Fibroblast of skin of back (primary cell): Measurements from ENCODE around the gene CHPF.

Source experiments
- DNase-seq: peaks from one replicate; pipeline ENCODE4 v3.0.0-alpha.2; 2013

Gene CHPF

GRCh38 chr2:219551441-219552381, 8.1 kb upstream of the CHPF start:
- no peak for DNase-seq

- DNase-seq, result no peak
Observed at GRCh38 chr2:219549619-219550018, 6.0 kb upstream of the CHPF start.

GRCh38 chr2:219548990-219549389, 5.4 kb upstream of the CHPF start:
- DNase-seq, result no peak

- DNase-seq, result no peak
Observed at GRCh38 chr2:219547621-219548020, 4.0 kb upstream of the CHPF start.

- DNase-seq, result no peak
Observed at GRCh38 chr2:219545943-219546352, 2.3 kb upstream of the CHPF start.

- no peak for DNase-seq
Observed at GRCh38 chr2:219545295-219545942, 1.8 kb upstream of the CHPF start.

GRCh38 chr2:219544567-219544966, 958 bp upstream of the CHPF start:
- no peak for DNase-seq

- DNase-seq, result peak; percentile 33
Observed at GRCh38 chr2:219542931-219543595, 546 bp downstream of the CHPF start.

GRCh38 chr2:219541611-219542180, 1.9 kb downstream of the CHPF start:
- peak; percentile 57 for DNase-seq

- no peak for DNase-seq
Observed at GRCh38 chr2:219540784-219541504, 2.7 kb downstream of the CHPF start.

- no peak for DNase-seq
Observed at GRCh38 chr2:219539926-219540678, 3.5 kb downstream of the CHPF start.

GRCh38 chr2:219538956-219539788, 4.4 kb downstream of the CHPF start:
- no peak for DNase-seq

- DNase-seq, result peak; percentile 35
Observed at GRCh38 chr2:219538504-219538951, 5.1 kb downstream of the CHPF start.

GRCh38 chr2:219537657-219538488, 5.7 kb downstream of the CHPF start:
- no peak for DNase-seq

GRCh38 chr2:219536967-219537366, 6.6 kb downstream of the CHPF start:
- DNase-seq, result no peak

GRCh38 chr2:219536425-219536824, 7.2 kb downstream of the CHPF start:
- DNase-seq, result no peak

- no peak for DNase-seq
Observed at GRCh38 chr2:219533930-219534661, 9.5 kb downstream of the CHPF start.

- DNase-seq, result no peak
Observed at GRCh38 chr2:219532378-219532649, 11.3 kb downstream of the CHPF start.
